ENCODE measurements around the gene PAK6.

The PAK6 gene

GRCh38 chr15:40276927-40277326 lies 38.1 kb downstream of the PAK6 start:
- no peak for DNase-seq (ENCODE audit: low spot score)

GRCh38 chr15:40277471-40277870 lies 38.6 kb downstream of the PAK6 start:
- no peak for DNase-seq (ENCODE audit: low spot score)

DNA sequence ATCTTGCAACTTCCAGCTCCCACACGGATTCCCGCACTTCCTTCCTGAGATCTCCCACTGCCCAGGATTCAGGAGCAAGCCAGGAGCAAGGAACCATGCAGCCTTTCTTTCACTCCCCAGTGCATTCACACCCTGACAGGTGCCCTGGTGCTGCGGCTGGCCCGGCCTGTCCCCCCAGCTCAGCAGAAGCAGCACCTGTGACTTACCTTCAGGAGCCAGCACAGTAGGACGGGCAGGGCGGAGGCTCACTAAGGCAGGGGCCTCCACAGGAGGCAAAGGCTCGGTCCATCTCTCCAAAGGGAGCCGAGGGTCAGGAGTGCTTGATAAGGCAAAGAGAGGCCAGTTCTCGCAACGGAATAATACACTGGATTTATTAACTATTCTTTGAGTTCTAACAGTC lies 39.2 kb downstream of the PAK6 start:
- DNase-seq (ENCODE audit: low spot score) = no peak

DNA sequence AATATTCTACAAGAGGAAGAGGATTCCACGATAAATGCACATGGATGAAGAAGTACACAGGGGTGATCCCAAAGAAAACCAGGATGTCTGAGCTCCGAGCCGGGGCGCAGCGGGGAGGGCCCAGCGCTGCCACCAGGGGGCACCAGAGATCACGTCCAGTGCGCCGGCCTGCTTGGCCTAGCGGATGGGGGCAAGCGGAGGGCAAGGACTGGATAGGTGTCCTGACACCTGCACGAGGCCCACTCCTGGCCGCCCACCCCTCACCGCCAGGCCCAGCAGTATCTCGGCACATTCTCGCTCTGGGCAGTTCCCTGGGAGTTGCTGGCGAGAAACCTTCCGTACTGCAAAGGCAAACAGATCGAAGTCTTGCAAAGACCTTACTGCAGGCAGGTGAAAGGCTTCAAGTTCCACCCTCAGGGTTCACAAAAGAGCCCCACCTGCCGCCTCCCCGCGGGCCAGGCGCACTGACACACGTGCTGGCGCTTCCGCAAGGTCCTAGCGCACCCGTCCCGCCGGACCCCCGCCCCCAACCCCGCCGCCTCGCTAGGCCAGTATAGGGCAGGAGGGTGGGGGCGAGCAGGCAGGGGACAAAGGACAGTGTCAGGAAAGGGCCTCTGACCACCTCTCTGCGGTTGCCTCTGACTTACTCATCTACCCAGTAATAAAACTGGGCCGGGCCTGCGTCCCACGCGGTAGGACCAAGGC lies 40.7 kb downstream of the PAK6 start:
- DNase-seq (ENCODE audit: low spot score) = peak; percentile 65

- no peak for DNase-seq (ENCODE audit: low spot score)
Measured at GRCh38 chr15:40280260-40281056, 41.6 kb downstream of the PAK6 start.

DNA sequence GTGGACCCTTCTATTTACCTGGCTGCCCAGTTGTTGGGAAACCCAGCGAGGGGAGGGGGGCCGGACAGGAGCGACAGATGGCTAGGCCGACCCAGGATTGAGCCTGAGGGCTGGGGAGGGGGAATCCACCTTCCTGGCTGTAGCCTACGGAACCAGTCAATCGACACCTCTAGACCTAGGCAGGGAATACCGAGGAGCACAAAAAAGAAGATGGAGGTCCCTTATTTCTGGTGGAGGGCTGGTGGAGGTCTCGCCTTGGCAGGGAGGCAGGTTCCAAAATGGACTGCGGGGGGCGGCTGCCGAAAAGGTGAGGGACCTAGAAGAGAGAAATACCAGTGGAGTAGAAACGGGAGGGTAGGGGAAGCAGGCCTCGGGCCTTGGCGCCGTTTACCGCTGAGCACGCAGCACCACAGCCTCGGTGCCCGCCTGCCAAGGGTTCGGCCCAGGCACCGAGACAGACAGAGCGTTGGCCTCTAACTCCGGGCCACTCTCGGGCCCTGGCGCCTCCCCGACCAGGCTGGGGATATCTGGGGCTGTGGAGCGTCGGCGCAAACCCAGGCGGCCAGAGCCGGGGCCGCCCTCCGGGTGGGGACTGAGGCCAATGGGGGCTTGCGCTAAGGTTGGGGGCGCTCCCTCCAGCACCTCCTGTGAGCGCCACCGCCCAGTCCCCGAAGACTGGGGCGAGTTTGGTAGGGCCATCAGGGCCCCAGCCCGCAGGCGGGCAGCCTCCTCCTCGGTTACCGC lies 42.4 kb downstream of the PAK6 start:
- no peak for DNase-seq (ENCODE audit: low spot score)

GRCh38 chr15:40281801-40282146 lies 42.9 kb downstream of the PAK6 start:
- no peak for DNase-seq (ENCODE audit: low spot score)

DNA sequence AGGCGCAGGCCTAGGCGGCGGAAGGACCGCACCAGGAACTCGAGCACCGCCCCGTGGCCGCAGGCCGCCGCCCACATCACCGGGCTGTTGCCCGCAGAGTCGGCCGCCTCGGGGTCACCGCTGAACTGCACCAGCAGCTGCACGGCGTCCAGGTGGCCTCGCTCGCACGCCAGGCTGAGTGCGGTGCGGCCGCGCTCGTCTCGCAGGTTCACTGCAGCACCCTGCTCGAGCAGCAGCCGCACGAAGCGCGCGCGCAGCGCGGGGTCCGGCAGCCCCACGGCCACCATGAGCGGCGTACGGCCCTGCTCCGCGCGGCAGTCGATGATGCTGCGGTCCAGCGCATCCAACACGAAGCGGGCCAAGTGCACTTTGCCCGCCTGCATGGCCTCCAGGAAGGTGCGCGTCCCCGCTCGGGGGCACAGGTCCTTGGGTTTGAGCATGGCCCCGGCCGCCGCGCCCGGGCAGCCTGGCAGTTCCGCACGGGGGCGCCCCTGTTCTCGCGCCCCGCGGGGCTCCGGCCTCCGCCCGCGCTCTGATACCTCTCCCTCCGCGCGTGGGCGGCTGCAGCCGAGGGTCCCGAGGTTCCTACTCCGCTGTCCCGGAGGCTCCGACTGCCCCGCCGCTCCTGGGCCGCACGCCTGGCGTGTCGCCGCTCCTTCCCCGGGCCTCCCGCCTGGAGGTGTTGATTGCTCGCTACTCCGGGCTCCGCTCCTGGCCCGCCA lies 43.4 kb downstream of the PAK6 start:
- peak; percentile 31 for DNase-seq (ENCODE audit: low spot score)

- DNase-seq (ENCODE audit: low spot score) = no peak
Measured at GRCh38 chr15:40282869-40283614, 44.2 kb downstream of the PAK6 start, which contains the start of gene ANKRD63. Gene ANKRD63, minus strand, starts transcription at chr15:40283064. Its CDS starts 478 bp downstream, at chr15:40282586.

DNA sequence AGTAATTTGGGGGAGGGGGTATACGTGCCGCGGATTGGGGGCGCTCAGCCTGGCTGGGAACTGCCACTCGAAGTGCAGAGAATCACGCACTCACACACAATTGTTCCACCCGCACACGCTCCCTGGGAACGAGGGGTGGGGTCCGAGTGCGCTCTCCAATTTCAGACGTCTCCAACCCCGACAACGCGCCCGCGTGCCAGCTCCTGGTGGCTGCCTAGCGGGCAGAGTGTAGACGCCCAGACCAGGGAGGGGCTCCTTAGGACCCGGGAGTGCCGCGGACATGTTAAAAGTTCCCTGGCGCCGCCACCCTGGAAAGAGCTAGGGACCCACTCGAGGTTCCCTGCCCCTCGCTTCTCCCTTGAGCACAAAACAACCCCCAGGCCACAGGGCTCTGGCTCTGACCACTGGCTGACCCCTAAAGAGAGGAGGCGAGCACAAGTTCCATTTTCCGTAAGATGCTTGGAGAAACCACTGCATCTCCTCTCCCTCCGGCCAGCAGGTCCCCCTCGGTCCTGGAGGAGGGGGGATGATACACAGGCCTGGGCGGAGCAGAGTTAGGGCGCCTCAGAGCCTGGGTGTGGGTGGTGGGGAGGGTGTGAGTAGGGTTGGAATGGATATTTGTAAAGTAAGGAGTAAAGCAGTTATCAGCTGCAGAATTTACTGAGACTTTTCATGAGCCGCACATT lies 44.9 kb downstream of the PAK6 start:
- DNase-seq (ENCODE audit: low spot score) = no peak

GRCh38 chr15:40285151-40285550 lies 46.3 kb downstream of the PAK6 start:
- DNase-seq (ENCODE audit: low spot score) = no peak

- no peak for DNase-seq (ENCODE audit: low spot score)
Measured at GRCh38 chr15:40285554-40286011, 46.7 kb downstream of the PAK6 start.

- DNase-seq (ENCODE audit: low spot score) = no peak
Measured at GRCh38 chr15:40286061-40286532, 47.2 kb downstream of the PAK6 start.

GRCh38 chr15:40286794-40287193 lies 47.9 kb downstream of the PAK6 start:
- no peak for DNase-seq (ENCODE audit: low spot score)

DNA sequence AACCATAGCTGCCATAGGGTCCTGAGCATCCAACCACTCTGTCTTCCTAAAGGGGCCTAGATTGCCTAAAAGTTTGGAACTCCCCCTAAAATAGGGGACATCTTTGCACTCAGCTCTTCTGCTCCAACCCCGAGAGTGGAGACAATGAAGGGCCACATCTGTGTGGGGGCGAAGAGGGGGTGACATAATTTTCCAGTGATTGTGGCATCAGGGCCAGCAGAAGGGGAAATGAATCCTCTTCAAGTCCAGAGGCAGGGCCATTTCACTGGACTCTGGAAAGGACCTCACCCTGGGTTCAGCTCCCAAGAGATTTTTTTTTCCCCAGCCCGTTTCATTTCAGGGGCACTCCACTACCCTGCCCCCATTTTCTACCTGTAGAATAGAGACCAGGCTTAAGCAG lies 48.6 kb downstream of the PAK6 start:
- no peak for DNase-seq (ENCODE audit: low spot score)

- no peak for DNase-seq (ENCODE audit: low spot score)
Measured at GRCh38 chr15:40287968-40288367, 49.1 kb downstream of the PAK6 start.

DNA sequence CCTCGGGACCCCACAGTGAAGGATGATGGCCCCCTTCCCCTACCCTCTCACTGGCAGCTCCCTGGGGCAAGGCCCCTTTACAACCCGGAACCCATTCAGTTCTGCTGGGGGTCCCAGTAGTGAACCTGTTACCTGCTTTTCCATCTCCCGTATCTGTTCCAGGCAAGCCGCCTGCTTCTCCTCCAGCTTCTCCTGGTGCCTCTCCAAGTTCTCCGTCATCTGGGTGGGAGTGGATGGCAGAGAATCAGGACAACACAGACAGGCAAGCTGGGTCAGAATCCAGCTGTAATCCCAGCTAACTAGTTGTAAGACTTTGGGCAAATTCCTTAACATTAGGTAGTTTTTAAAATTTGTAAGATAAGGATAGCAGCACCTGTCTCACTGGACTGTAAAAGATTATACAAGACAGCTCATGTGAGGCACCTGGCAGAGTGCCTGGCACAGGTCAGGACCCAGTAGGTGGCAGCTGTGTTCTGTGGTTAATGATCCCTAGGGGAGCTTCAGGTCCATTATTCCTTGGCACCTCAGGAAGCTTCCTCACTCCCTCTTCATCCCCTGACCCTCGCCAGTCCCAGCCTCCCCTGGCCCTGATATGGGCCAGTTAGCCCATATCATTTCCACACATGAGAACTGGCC lies 50.4 kb downstream of the PAK6 start:
- DNase-seq (ENCODE audit: low spot score) = peak; percentile 83

GRCh38 chr15:40290545-40290917 lies 51.7 kb downstream of the PAK6 start:
- DNase-seq (ENCODE audit: low spot score) = no peak

- DNase-seq (ENCODE audit: low spot score) = peak; percentile 56
Measured at GRCh38 chr15:40290918-40291574, 52.2 kb downstream of the PAK6 start.

DNA sequence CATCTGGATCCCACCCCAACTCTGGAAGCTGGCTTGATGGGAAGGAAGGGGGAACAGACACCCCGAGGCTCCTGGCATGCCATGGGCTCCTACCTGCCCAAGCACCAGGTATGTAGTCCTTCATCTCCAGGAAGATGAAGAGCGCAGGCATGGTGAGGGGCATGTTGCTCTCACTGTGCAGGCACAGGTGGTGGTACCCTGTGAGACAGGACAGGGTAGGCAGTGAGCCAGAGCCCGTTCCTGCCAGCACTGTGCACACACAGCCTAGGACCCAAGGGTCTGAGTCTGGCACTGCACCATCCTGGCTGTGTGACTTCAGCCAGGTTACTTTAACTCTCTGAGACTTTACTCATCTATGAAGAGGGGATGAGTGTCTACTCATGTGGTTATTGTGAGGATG lies 53.4 kb downstream of the PAK6 start:
- no peak for DNase-seq (ENCODE audit: low spot score)

Measured in kidney tubule cell (primary cell).